Kidney epithelial cell (primary cell): ENCODE measurements around the gene NRARP. TPM values are rescaled to one million over a fixed set of nuclear protein-coding genes. Genes with fewer than 3 reads are reported as not detected.

Experiments used
- DNase-seq: peaks from one replicate; pipeline ENCODE4 v3.0.0-alpha.2; 2010; ENCODE audit warnings: low read depth
- H3K27me3 ChIP-seq: 2 replicates; pipeline ENCODE4 v1.6.0; 2011; ENCODE audit warnings: low read length; ENCODE audit not compliant: control insufficient read depth, insufficient read depth
- H3K36me3 ChIP-seq: 2 replicates; pipeline ENCODE4 v1.5.1; 2011; ENCODE audit warnings: low read length; ENCODE audit not compliant: control insufficient read depth, insufficient read depth
- H3K4me3 ChIP-seq: 2 replicates; pipeline ENCODE4 v1.5.1; 2011; ENCODE audit warnings: low read depth, mild to moderate bottlenecking, control low read depth, low read length
- total RNA-seq: library from RNA; depleted of rRNA; stranded (reverse); fragments of >200 nt; gene quantifications from 2 replicates; pipeline ENCODE4 v1.2.3, GENCODE V29; 2015
- TF ChIP-seq, protein P1 (sequence below): IDR thresholded peaks from 2 replicates; pipeline ENCODE4 v1.5.1; 2011; ENCODE audit warnings: mild to moderate bottlenecking, moderate library complexity, low read length, control low read depth, inconsistent platforms; ENCODE audit not compliant: insufficient read depth, poor library complexity, severe bottlenecking

The NRARP gene
- total RNA-seq, 1 donor from 2014 or later: 8.4 TPM

DNA sequence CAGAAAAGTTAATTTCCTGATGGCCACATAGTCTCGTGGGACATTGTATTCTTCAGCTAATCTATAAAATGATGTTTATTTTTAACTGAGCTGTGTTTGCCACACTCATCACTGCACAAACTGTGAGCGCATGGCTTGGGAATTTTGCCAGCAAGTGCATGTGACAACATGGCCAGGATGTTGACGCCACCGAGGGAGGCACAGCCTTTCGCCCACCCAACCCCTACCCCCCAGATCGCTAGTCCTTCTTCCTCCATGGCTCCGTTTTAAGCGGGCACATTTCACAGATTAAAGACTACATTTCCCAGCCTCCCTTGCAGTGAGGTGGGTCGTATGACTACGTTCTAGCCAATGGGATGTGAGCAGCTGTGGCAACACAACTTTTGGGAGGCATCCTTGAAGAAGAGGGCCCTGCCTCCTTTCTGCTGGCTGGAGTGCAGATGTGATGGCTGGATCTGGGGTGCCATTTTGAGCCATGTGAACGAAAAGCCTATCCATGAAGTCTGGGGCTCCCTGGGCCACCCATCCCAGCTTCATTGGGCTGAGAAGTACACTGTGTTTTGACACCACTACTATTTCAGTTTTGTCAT is 7.9 kb downstream of the NRARP start:
- TF ChIP-seq, protein P1, sequence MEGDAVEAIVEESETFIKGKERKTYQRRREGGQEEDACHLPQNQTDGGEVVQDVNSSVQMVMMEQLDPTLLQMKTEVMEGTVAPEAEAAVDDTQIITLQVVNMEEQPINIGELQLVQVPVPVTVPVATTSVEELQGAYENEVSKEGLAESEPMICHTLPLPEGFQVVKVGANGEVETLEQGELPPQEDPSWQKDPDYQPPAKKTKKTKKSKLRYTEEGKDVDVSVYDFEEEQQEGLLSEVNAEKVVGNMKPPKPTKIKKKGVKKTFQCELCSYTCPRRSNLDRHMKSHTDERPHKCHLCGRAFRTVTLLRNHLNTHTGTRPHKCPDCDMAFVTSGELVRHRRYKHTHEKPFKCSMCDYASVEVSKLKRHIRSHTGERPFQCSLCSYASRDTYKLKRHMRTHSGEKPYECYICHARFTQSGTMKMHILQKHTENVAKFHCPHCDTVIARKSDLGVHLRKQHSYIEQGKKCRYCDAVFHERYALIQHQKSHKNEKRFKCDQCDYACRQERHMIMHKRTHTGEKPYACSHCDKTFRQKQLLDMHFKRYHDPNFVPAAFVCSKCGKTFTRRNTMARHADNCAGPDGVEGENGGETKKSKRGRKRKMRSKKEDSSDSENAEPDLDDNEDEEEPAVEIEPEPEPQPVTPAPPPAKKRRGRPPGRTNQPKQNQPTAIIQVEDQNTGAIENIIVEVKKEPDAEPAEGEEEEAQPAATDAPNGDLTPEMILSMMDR: no peak
- DNase-seq: no peak
- Histone ChIP-seq H3K36me3 (no peaks in the 10 kb centered on the region), H3K4me3 (no peak overlapping the region), H3K27me3 (peaks cover 35% of the 10 kb centered on the region)

DNA sequence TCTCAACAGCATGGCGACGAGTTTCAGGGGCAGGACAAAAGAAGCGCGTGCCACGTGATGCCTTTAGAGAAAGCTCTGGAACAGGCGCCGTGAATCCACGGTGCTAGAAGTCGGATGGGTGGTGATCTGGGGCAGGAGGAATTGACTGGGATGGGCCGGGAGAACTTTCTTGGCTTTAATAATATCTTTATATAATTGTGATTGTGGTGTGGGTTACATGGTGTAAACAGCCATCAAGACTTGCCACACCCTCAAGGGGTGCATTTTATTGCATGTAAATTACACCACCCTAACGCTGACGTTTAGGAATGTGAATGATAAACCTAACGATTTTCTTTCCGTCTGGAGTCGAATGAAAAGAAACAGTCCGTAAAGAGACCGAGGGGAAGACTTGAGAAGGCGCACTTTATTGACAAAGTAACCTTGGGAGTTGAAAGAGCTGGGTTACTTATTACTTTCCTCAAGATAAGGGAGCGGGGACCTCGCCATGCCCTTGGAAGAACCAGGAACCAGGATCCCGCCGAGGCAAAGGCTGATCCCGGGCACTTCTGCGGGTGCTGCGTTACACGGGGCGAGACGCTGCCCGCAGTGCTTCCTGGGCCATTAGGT is 8.5 kb downstream of the NRARP start:
- Histone ChIP-seq H3K4me3 (no peak overlapping the region), H3K27me3 (peaks cover 33% of the 10 kb centered on the region), H3K36me3 (no peaks in the 10 kb centered on the region)
- TF ChIP-seq, protein P1: no peak
- no peak for DNase-seq

DNA sequence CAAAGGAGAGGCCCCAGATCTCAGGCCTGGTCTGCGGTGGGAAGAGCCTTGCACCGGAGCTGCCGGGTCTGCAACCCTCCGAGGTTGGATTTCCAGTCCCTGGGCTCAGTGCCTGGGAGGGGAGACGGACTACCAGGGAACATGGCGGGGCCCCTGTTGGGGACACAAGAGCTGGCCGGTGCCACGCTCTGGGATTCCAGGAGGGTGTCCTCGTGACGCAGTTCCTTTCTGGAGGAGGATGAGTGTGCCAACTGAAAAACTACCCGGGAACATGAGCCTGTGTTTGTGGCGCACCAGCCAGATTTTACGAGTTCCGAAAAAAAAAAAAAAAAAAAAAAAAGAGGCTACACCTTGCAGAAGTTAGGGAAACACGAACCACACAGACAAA is 9.0 kb downstream of the NRARP start:
- Histone ChIP-seq H3K4me3 (no peak overlapping the region), H3K27me3 (peaks cover 28% of the 10 kb centered on the region), H3K36me3 (no peaks in the 10 kb centered on the region)
- TF ChIP-seq, protein P1: no peak
- DNase-seq: no peak

DNA sequence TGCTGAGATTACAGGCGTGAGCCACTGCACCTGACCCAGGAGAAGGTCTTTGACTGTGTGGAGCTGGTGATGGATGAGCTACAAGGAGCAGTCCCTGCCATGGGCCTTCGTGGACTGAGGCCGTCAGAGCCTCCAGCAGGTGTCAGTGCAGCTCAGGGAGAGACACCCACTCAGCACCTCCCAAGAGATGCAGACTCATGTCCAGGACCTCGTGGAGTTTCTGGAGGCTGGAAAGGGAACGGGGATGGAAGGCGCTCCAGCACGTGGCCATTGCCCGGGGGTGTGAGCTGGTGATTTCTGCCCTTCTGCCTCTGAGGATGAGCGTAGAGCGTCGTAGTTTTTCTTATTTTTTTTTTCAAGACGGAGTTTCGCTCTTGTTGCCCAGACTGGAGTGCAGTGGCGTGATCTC is 15.1 kb downstream of the NRARP start:
- no peaks in the 10 kb centered on the region for H3K27me3 ChIP-seq
- no peak for DNase-seq
- H3K36me3 ChIP-seq: no peaks in the 10 kb centered on the region
- no peak overlapping the region for H3K4me3 ChIP-seq
- TF ChIP-seq, protein P1: peak; percentile 66

DNA sequence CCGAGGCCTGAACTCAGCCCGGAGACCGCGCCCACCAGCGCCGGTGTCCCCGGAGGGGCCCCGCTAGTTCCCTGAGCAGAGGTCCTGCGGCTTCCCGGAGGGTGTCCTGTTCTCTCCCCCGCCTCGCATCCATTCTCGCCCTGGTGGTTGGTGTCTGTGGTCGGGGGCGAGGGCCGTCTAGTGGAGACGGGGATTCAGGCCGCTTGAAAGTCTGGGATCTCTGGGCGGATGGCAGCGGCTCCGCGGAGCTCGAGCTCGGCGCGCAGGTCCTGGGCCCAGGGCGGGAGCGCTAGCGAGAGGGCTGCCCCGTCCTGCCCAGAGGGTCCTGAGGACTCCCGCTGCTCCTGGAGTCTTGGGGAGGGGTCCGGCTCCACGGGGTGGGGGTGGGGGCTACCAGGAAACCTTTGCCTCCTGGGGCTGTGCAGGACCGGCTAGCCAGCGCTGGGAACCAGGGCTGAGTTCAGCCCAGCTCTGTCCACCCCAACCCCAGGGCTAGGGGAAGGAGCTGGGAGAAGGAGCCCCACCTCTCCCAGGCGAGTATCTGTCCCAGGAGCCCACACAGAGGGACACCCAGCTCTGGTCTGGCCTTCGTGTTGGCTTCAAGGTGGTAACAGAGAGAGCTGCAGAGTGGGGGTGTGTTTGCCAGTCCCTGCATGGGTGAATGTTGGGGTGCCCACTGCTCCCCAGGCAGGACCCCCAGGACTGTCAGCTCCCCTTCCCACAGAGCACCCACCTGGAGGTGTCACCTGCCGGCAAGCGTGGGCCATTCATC is 20.5 kb downstream of the NRARP start:
- Histone ChIP-seq H3K4me3 (no peak overlapping the region), H3K27me3 (no peaks in the 10 kb centered on the region), H3K36me3 (peaks cover 1% of the 10 kb centered on the region)
- TF ChIP-seq, protein P1: no peak
- no peak for DNase-seq
